ENCODE measurements around the gene ZNF595.
"Not testable (repeated sequence)": the region's sequence is repeated elsewhere in the genome, so short reads cannot be mapped to it uniquely, and the experiment has no call there.

The ZNF595 gene

DNA sequence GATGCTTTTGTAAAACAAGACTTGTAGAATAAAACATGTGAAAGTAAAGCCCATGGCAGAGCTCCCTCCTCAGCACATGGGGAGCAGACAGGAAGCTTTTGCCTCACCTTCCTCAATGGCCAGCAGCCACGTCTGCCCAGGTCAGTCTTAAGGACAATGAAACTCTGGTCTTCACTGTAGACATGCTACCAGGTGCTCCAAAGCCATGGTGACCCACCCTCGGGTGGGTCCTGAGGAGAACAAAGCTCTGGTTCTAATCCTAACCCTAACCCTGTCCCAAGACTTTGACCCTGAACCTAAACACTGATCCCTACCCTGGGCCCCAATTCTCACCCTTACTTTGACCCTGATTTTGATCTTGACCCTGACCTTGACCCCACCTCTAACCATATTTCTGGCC, 30.2 kb upstream of the ZNF595 start:
- H3K27me3 ChIP-seq (replicated peaks in 2 of 5; ENCODE audit: control insufficient read depth in 4 of 5, insufficient read depth in 5 of 5, low read length in 4 of 5); H3K4me1 ChIP-seq (ENCODE audit: control extremely low read depth in 1 of 4, control insufficient read depth in 4 of 4, insufficient read depth in 4 of 4, low read length in 3 of 4); H3K27ac ChIP-seq (ENCODE audit: insufficient read depth in 1 of 2, low read depth in 1 of 2, low read length in 2 of 2, poor library complexity in 1 of 2, severe bottlenecking in 2 of 2); H3K9me3 ChIP-seq (ENCODE audit: control extremely low read depth in 1 of 5, control insufficient read depth in 4 of 5, insufficient read depth in 2 of 5, low read depth in 1 of 5, low read length in 4 of 5); H3K4me3 ChIP-seq (ENCODE audit: control insufficient read depth in 1 of 7, extremely low read depth in 1 of 7, insufficient read depth in 4 of 7, low read depth in 2 of 7, low read length in 6 of 7); CTCF ChIA-PET; DNase-seq; H3K36me3 ChIP-seq (ENCODE audit: control insufficient read depth in 4 of 4, insufficient read depth in 4 of 4, low read length in 3 of 4); POLR2A ChIA-PET: not testable (repeated sequence)
- no CpG with 5 or more reads among the region's 2 CpGs for WGBS (ENCODE audit: insufficient coverage)

DNA sequence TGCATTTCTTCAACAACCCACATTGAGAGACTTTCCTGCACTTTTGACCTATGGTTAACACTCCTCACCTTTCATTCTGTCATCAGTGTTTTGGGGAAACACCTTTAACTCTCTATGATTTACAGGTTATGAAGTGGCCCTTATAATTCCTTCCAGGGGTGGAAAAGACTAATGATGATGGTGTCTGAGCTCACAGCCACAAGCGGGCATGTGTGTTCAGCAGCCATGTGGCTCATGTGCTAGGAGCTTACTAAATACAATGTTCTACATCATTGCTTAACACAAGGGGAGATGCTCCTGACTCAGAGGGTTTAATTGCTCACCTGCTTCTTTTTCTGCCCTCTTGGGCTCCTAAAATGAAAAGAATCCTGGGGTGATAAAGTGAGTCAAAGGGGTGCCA, 28.8 kb upstream of the ZNF595 start:
- H3K4me3 ChIP-seq (ENCODE audit: control insufficient read depth in 1 of 7, extremely low read depth in 1 of 7, insufficient read depth in 4 of 7, low read depth in 2 of 7, low read length in 6 of 7); H3K4me1 ChIP-seq (ENCODE audit: control extremely low read depth in 1 of 4, control insufficient read depth in 4 of 4, insufficient read depth in 4 of 4, low read length in 3 of 4); POLR2A ChIA-PET; H3K27ac ChIP-seq (ENCODE audit: insufficient read depth in 1 of 2, low read depth in 1 of 2, low read length in 2 of 2, poor library complexity in 1 of 2, severe bottlenecking in 2 of 2); H3K9me3 ChIP-seq (ENCODE audit: control extremely low read depth in 1 of 5, control insufficient read depth in 4 of 5, insufficient read depth in 2 of 5, low read depth in 1 of 5, low read length in 4 of 5); CTCF ChIA-PET; H3K27me3 ChIP-seq (replicated peaks in 2 of 5; ENCODE audit: control insufficient read depth in 4 of 5, insufficient read depth in 5 of 5, low read length in 4 of 5); H3K36me3 ChIP-seq (ENCODE audit: control insufficient read depth in 4 of 4, insufficient read depth in 4 of 4, low read length in 3 of 4); DNase-seq: not testable (repeated sequence)
- WGBS (ENCODE audit: insufficient coverage), result no CpG with 5 or more reads among the region's 1 CpG

DNA sequence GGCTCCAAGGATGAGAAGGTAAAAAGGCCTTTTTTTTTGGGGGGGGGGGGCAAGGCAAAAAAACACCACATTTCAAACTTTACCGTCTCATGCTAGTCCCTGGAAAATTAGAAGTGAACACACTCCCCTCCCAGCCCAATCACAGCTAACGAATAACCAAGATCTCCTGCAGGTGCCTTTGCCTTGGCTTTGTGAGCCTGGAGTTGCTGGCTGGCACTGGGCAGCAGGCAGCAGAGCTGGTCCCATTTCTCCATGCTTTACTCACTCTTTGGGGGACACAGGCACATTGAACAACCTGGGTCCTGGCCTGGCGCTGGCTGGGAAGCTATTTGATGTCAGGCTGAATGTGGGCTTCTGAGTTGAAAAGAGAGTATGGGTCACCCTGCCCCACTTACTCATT, 25.6 kb upstream of the ZNF595 start:
- H3K4me1 ChIP-seq (ENCODE audit: control extremely low read depth in 1 of 4, control insufficient read depth in 4 of 4, insufficient read depth in 4 of 4, low read length in 3 of 4), result not testable (repeated sequence)
- POLR2A ChIA-PET, result interaction anchor here (0.6 kb wide), 1 partner anchor 117 kb away, joined by 3 read pairs; no protein-coding TSS in a partner anchor
- CTCF ChIA-PET, result interaction anchor here (1.1 to 3.2 kb wide), 6 partner anchors 10 to 36 kb away, joined by 4 to 53 read pairs (median 16); no protein-coding TSS in a partner anchor

GRCh38 chr4:28767-29542, 24.2 kb upstream of the ZNF595 start:
- H3K9me3 ChIP-seq (ENCODE audit: control extremely low read depth in 1 of 5, control insufficient read depth in 4 of 5, insufficient read depth in 2 of 5, low read depth in 1 of 5, low read length in 4 of 5); POLR2A ChIA-PET; H3K4me1 ChIP-seq (ENCODE audit: control extremely low read depth in 1 of 4, control insufficient read depth in 4 of 4, insufficient read depth in 4 of 4, low read length in 3 of 4); H3K4me3 ChIP-seq (ENCODE audit: control insufficient read depth in 1 of 7, extremely low read depth in 1 of 7, insufficient read depth in 4 of 7, low read depth in 2 of 7, low read length in 6 of 7); H3K36me3 ChIP-seq (ENCODE audit: control insufficient read depth in 4 of 4, insufficient read depth in 4 of 4, low read length in 3 of 4); DNase-seq; H3K27me3 ChIP-seq (replicated peaks in 2 of 5; ENCODE audit: control insufficient read depth in 4 of 5, insufficient read depth in 5 of 5, low read length in 4 of 5); H3K27ac ChIP-seq (ENCODE audit: insufficient read depth in 1 of 2, low read depth in 1 of 2, low read length in 2 of 2, poor library complexity in 1 of 2, severe bottlenecking in 2 of 2): not testable (repeated sequence)
- WGBS (ENCODE audit: insufficient coverage), result no CpG with 5 or more reads among the region's 3 CpGs
- CTCF ChIA-PET, result interaction anchor here (0.6 to 3.2 kb wide), 8 partner anchors 8 to 34 kb away, joined by 3 to 53 read pairs (median 10); no protein-coding TSS in a partner anchor

More for the DNA sequence above, 25.6 kb upstream of the ZNF595 start:
- H3K27ac ChIP-seq (ENCODE audit: insufficient read depth in 1 of 2, low read depth in 1 of 2, low read length in 2 of 2, poor library complexity in 1 of 2, severe bottlenecking in 2 of 2); H3K36me3 ChIP-seq (ENCODE audit: control insufficient read depth in 4 of 4, insufficient read depth in 4 of 4, low read length in 3 of 4); H3K9me3 ChIP-seq (ENCODE audit: control extremely low read depth in 1 of 5, control insufficient read depth in 4 of 5, insufficient read depth in 2 of 5, low read depth in 1 of 5, low read length in 4 of 5); H3K4me3 ChIP-seq (ENCODE audit: control insufficient read depth in 1 of 7, extremely low read depth in 1 of 7, insufficient read depth in 4 of 7, low read depth in 2 of 7, low read length in 6 of 7); H3K27me3 ChIP-seq (replicated peaks in 2 of 5; ENCODE audit: control insufficient read depth in 4 of 5, insufficient read depth in 5 of 5, low read length in 4 of 5); DNase-seq: not testable (repeated sequence)
- WGBS (ENCODE audit: insufficient coverage), result 88% methylated on average over 2 of the region's 3 CpGs

DNA sequence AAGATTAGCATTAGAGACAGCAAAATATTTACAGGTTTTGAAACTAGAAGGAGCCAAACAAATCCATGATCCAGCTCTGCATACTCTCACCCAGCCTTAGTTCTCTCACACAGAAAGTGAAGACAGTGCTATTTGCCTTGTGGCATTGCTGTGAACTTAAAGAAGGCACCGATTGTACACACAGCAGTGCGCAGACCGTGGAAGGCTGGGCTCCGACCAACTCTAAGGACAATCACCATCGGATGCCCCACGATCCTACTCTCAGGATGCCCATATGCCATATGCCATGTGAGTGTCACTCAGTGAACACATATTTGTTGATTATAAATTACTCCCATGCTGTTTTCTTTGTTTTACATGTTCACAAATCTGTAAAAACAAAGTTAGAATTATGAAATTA, 19.8 kb upstream of the ZNF595 start:
- no CpG with 5 or more reads among the region's 6 CpGs for WGBS (ENCODE audit: insufficient coverage)
- CTCF ChIA-PET, result not testable (repeated sequence)

GRCh38 chr4:36559-37415, 16.3 kb upstream of the ZNF595 start:
- CTCF ChIA-PET, result interaction anchor here (1.0 to 5.9 kb wide), 4 partner anchors 9 to 24 kb away, joined by 3 to 77 read pairs (median 16); partner anchors contain the start of gene ZNF595
- H3K36me3 ChIP-seq (ENCODE audit: control insufficient read depth in 4 of 4, insufficient read depth in 4 of 4, low read length in 3 of 4); H3K4me3 ChIP-seq (ENCODE audit: control insufficient read depth in 1 of 7, extremely low read depth in 1 of 7, insufficient read depth in 4 of 7, low read depth in 2 of 7, low read length in 6 of 7); POLR2A ChIA-PET; DNase-seq; H3K27me3 ChIP-seq (replicated peaks in 2 of 5; ENCODE audit: control insufficient read depth in 4 of 5, insufficient read depth in 5 of 5, low read length in 4 of 5); H3K4me1 ChIP-seq (ENCODE audit: control extremely low read depth in 1 of 4, control insufficient read depth in 4 of 4, insufficient read depth in 4 of 4, low read length in 3 of 4); H3K9me3 ChIP-seq (ENCODE audit: control extremely low read depth in 1 of 5, control insufficient read depth in 4 of 5, insufficient read depth in 2 of 5, low read depth in 1 of 5, low read length in 4 of 5); H3K27ac ChIP-seq (ENCODE audit: insufficient read depth in 1 of 2, low read depth in 1 of 2, low read length in 2 of 2, poor library complexity in 1 of 2, severe bottlenecking in 2 of 2): not testable (repeated sequence)
- no CpG with 5 or more reads among the region's 6 CpGs for WGBS (ENCODE audit: insufficient coverage)

More for the DNA sequence above, 19.8 kb upstream of the ZNF595 start:
- POLR2A ChIA-PET; DNase-seq; H3K9me3 ChIP-seq (ENCODE audit: control extremely low read depth in 1 of 5, control insufficient read depth in 4 of 5, insufficient read depth in 2 of 5, low read depth in 1 of 5, low read length in 4 of 5); H3K4me1 ChIP-seq (ENCODE audit: control extremely low read depth in 1 of 4, control insufficient read depth in 4 of 4, insufficient read depth in 4 of 4, low read length in 3 of 4); H3K36me3 ChIP-seq (ENCODE audit: control insufficient read depth in 4 of 4, insufficient read depth in 4 of 4, low read length in 3 of 4); H3K27ac ChIP-seq (ENCODE audit: insufficient read depth in 1 of 2, low read depth in 1 of 2, low read length in 2 of 2, poor library complexity in 1 of 2, severe bottlenecking in 2 of 2); H3K4me3 ChIP-seq (ENCODE audit: control insufficient read depth in 1 of 7, extremely low read depth in 1 of 7, insufficient read depth in 4 of 7, low read depth in 2 of 7, low read length in 6 of 7); H3K27me3 ChIP-seq (replicated peaks in 2 of 5; ENCODE audit: control insufficient read depth in 4 of 5, insufficient read depth in 5 of 5, low read length in 4 of 5): not testable (repeated sequence)

DNA sequence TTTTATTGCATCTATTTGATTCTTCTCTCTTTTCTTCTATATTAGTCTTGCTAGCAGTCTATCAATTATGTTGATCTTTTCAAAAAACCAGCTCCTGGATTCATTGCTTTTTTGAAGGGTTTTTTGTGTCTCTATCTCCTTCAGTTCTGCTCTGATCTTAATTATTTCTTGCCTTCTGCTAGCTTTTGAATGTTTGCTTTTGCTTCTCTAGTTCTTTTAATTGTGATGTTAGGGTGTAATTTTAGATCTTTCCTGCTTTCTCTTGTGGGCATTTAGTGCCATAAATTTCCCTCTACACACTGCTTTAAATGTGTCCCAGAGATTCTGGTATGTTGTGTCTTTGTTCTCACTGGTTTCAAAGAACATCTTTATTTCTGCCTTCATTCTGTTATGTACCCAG, 14.9 kb upstream of the ZNF595 start:
- H3K4me1 ChIP-seq (ENCODE audit: control extremely low read depth in 1 of 4, control insufficient read depth in 4 of 4, insufficient read depth in 4 of 4, low read length in 3 of 4); POLR2A ChIA-PET; DNase-seq: not testable (repeated sequence)

More for the DNA sequence above, 14.9 kb upstream of the ZNF595 start:
- H3K27ac ChIP-seq (ENCODE audit: insufficient read depth in 1 of 2, low read depth in 1 of 2, low read length in 2 of 2, poor library complexity in 1 of 2, severe bottlenecking in 2 of 2); H3K36me3 ChIP-seq (ENCODE audit: control insufficient read depth in 4 of 4, insufficient read depth in 4 of 4, low read length in 3 of 4); H3K9me3 ChIP-seq (ENCODE audit: control extremely low read depth in 1 of 5, control insufficient read depth in 4 of 5, insufficient read depth in 2 of 5, low read depth in 1 of 5, low read length in 4 of 5); H3K4me3 ChIP-seq (ENCODE audit: control insufficient read depth in 1 of 7, extremely low read depth in 1 of 7, insufficient read depth in 4 of 7, low read depth in 2 of 7, low read length in 6 of 7); H3K27me3 ChIP-seq (replicated peaks in 2 of 5; ENCODE audit: control insufficient read depth in 4 of 5, insufficient read depth in 5 of 5, low read length in 4 of 5): not testable (repeated sequence)
- CTCF ChIA-PET, result interaction anchor here (4.2 to 5.9 kb wide), 2 partner anchors 10 to 12 kb away, joined by 21 to 77 read pairs; partner anchors contain the start of gene ZNF595
